Measurements from ENCODE around the gene GMCL1.

Gene GMCL1, protein sequence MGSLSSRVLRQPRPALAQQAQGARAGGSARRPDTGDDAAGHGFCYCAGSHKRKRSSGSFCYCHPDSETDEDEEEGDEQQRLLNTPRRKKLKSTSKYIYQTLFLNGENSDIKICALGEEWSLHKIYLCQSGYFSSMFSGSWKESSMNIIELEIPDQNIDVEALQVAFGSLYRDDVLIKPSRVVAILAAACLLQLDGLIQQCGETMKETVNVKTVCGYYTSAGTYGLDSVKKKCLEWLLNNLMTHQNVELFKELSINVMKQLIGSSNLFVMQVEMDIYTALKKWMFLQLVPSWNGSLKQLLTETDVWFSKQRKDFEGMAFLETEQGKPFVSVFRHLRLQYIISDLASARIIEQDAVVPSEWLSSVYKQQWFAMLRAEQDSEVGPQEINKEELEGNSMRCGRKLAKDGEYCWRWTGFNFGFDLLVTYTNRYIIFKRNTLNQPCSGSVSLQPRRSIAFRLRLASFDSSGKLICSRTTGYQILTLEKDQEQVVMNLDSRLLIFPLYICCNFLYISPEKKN

DNA sequence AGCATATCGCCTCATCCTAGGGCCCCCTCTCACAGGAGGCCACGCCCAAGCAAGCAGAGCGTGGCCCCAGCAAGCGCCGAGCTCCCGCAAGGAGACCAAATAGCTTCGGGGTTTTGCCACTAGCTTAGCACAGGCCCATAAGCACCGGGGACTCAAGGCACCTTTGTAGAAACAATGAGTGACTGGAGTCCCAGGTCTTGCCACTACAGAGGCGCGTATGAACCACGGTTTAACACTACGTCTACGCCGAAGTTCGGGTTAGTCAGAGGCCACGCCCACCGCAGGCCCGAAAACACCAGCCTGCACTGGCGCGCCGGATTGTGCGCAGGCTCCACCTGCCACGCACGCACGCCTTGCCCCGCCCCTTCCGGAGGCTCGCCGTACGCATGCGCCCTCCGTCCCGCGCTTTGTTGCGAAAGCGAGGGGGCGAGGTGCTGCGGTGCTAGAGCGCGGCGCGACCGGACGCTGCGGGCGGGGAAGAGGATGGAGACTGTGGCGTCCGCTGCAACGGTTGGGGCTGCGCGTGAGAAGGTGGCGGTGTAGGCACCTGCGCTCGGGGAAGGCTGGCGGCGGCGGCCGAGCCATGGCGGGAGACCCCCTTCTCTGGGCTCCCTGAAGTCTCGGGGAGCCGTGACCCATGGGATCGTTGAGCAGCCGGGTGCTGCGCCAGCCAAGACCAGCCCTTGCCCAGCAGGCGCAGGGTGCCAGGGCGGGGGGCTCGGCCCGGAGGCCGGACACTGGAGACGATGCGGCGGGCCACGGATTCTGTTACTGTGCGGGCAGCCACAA is at the start of gene GMCL1:
GMCL1 (plus strand) TSS at position 405 of the 789 bp plus-strand sequence; CDS start at position 638, 233 bp downstream.
- TF ChIP-seq, protein P1, sequence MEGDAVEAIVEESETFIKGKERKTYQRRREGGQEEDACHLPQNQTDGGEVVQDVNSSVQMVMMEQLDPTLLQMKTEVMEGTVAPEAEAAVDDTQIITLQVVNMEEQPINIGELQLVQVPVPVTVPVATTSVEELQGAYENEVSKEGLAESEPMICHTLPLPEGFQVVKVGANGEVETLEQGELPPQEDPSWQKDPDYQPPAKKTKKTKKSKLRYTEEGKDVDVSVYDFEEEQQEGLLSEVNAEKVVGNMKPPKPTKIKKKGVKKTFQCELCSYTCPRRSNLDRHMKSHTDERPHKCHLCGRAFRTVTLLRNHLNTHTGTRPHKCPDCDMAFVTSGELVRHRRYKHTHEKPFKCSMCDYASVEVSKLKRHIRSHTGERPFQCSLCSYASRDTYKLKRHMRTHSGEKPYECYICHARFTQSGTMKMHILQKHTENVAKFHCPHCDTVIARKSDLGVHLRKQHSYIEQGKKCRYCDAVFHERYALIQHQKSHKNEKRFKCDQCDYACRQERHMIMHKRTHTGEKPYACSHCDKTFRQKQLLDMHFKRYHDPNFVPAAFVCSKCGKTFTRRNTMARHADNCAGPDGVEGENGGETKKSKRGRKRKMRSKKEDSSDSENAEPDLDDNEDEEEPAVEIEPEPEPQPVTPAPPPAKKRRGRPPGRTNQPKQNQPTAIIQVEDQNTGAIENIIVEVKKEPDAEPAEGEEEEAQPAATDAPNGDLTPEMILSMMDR (conservative IDR thresholded peaks at IDR 0.05) = no peak
- TF ChIP-seq ZFX (IDR thresholded peaks at IDR 0.05) = no peak
- H3K27ac ChIP-seq = peak within 1 kb of the TSS; percentile 70

DNA sequence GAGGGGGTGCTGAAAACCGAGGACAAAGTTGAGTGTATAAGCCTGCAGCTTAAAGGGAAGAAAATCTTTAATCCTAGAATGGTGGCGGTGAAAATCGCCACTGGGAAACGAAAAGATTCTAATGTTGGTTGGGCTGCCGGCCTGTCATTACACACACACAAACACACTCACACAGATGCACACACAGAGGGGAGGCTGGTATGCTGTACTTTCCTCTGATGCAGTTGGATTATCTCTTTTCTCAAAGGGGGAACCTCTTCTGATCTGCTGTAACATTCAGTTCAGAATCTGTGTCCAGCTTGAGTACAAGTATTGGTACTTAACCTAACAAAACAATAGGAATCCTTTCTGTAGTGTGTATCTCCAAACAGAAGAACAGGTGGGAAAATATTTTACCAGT is 48.5 kb upstream of the GMCL1 start:
- H3K27ac ChIP-seq = peak overlapping the region; percentile 55

DNA sequence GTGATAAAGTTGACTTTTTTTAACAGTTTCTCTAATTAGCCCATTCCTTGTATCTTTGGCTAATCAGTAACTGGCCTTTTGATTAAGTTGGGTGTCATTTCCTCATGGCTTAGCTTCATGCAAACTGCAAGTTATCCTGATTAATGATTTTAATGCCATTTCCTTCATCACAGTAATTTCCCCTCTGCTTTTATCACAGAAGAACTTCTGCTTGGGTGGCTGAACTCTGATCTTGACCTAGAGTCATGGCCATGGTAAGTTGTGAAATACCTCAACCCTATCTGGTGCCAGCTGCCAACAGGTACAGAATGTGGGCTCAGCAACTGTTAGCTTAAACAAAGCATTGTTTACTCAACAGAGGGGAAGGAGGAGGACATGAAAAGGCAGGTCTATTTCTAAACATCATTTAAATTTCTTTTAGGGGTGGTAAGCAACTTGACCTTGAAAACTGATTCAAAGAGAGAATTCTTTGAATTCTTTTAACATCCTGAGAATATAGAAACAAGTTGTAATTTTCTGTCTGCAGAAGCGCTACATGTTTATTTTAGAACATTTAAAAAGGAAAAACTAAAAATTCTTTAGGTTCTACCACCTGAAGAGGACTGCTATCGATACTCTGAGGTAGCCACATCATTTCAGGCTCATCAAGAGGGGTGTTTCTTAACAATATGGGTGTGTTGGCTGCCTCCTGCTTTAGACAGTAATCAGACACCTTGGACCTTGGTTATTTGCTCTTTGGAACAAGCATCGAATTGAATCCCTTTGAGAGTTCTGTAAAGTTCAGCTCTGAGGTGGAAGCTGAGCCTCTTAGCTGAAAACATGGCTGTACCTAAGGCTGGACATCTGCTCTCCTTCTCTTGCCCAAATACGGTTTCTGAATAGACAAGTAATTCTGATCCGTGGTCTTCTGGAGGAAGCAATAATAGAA is 47.9 kb upstream of the GMCL1 start:
- peak overlapping the region; percentile 63; the same call in 1 of the 2 replicates for H3K27ac ChIP-seq
- TF ChIP-seq, protein P1 (conservative IDR thresholded peaks at IDR 0.05) = no peak
- TF ChIP-seq ZFX (IDR thresholded peaks at IDR 0.05) = no peak

More for the DNA sequence above, 48.5 kb upstream of the GMCL1 start:
- no peak for TF ChIP-seq ZFX (IDR thresholded peaks at IDR 0.05)
- TF ChIP-seq, protein P1 (conservative IDR thresholded peaks at IDR 0.05) = no peak

DNA sequence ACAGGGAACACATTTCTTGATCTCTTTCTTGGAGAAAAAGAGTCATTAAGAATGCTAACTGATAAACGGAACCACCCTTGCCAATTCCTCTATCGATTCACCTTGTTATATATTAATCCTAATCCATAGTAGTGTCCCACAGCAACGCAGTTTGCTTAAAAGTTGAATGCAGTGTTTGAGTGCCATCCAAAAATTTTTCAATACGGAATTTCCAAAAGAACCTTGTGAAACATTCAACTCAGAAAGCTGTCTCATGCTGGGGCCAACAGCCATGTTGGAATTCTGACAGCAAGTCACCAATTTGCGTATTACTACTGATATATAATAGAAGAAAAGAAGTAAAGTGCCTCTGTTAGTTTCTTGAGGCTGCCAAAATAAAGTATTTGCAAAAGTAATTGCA is 45.2 kb upstream of the GMCL1 start:
- no peak for TF ChIP-seq ZFX (IDR thresholded peaks at IDR 0.05)
- TF ChIP-seq, protein P1 (conservative IDR thresholded peaks at IDR 0.05) = no peak
- no peak overlapping the region for H3K27ac ChIP-seq

DNA sequence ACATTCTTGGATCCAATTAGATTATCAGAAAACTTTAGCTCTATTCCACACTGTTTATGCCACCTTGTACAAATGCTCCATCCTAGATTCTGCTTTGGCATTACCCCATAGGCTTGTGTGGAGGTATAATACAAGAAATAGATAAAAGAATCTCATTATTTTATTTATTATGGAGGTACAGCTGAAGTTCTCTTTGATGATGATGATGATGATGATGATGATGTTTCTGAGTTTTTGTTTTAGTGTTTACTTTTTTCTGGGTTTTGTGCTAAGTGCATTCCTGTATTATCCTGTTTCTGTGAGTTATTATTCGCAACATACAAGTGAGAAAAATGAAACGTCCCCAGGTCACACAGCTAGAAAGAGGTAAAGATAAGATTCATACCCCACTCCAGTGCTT is 44.1 kb upstream of the GMCL1 start:
- H3K27ac ChIP-seq = no peak overlapping the region
- TF ChIP-seq, protein P1 (conservative IDR thresholded peaks at IDR 0.05) = no peak
- no peak for TF ChIP-seq ZFX (IDR thresholded peaks at IDR 0.05)

DNA sequence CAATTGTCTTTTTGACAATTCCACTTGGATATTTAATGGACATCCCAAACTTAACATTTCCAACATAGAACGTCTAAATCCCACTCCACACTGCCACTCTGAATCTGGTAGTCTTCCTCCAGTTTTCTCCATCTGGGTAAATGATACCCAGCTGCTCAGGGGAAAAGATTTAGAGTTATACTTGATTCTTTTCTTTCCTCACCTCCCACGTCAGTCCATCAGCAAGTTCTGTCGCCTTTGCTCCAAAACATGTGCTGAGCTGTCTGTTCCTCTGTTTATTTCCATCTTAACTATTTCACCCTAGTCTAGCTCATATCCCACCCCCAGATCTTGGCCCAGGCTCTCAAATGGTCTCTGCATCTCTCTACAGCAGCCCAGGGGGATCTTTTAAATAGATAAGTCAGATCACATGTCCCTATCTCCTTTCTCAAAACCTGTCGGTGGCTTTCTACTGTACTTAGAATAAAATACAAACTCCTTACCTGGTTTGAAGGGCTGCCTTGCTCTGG is 43.4 kb upstream of the GMCL1 start:
- TF ChIP-seq, protein P1 (conservative IDR thresholded peaks at IDR 0.05) = no peak
- TF ChIP-seq ZFX (IDR thresholded peaks at IDR 0.05) = no peak
- H3K27ac ChIP-seq = no peak overlapping the region

Data from C4-2B (cell line).